Activated B cell treated with CpG ODN at 0.5 μM for 24 hours (primary cell): ENCODE results near the gene RAB6B. TPM values are rescaled to one million over a fixed set of nuclear protein-coding genes. Genes with fewer than 3 reads are reported as not detected.
A peak's percentile ranks its signal among the peaks of the same experiment; 100 is the strongest.

ENCODE experiments used
- ATAC-seq: fragments of 200-7000 bp; cut with Tn5 transposase; one replicate; pipeline ENCODE4 v1.10.0; 2021; ENCODE audit warnings: low read depth, mild to moderate bottlenecking, moderate library complexity
- CTCF ChIA-PET: fragments of 350-600 bp; sonication (Branson Sonifier 250); formaldehyde crosslinking; loops from one replicate; lab custom pipeline; 2021; ENCODE audit warnings: antibody characterized with exemption; lab: Charles Lee
- POLR2A ChIA-PET: fragments of 350-600 bp; sonication (Branson Sonifier 250); formaldehyde crosslinking; loops from one replicate; lab custom pipeline; 2021; ENCODE audit warnings: antibody characterized with exemption; lab: Charles Lee
- DNase-seq: peaks from one replicate; pipeline ENCODE4 v3.0.0; 2022
- H3K27ac Mint-ChIP-seq: one replicate; pipeline ENCODE4 v1.8.0; 2020; ENCODE audit warnings: mixed read lengths
- H3K27me3 Mint-ChIP-seq: one replicate; pipeline ENCODE4 v1.8.0; 2021; ENCODE audit warnings: mixed read lengths
- H3K36me3 Mint-ChIP-seq: one replicate; pipeline ENCODE4 v1.8.0; 2021; ENCODE audit warnings: low read depth, mixed read lengths
- H3K4me1 Mint-ChIP-seq: one replicate; pipeline ENCODE4 v1.8.0; 2021; ENCODE audit warnings: mixed read lengths
- H3K4me3 Mint-ChIP-seq: one replicate; pipeline ENCODE4 v1.8.0; 2020; ENCODE audit warnings: mild to moderate bottlenecking, mixed read lengths
- H3K9me3 Mint-ChIP-seq: one replicate; pipeline ENCODE4 v1.8.0; 2020; ENCODE audit warnings: mixed read lengths
- intact Hi-C: fragments of 100-400 bp; cut with micrococcal nuclease; formaldehyde crosslinking; loops from one replicate; pipeline ENCODE4 v1.15.1; 2024
- total RNA-seq: library from RNA; stranded (reverse); gene quantifications from 2 replicates; pipeline ENCODE4 v1.2.3, GENCODE V29; 2022
- TF ChIP-seq, protein P1 (sequence below): fragments of 200-600 bp; IDR thresholded peaks from one replicate; pipeline ENCODE4 v1.8.0; 2022; ENCODE audit warnings: antibody characterized with exemption, mild to moderate bottlenecking

The RAB6B gene
- total RNA-seq, 1 donor from 2014 or later, result not detected

DNA sequence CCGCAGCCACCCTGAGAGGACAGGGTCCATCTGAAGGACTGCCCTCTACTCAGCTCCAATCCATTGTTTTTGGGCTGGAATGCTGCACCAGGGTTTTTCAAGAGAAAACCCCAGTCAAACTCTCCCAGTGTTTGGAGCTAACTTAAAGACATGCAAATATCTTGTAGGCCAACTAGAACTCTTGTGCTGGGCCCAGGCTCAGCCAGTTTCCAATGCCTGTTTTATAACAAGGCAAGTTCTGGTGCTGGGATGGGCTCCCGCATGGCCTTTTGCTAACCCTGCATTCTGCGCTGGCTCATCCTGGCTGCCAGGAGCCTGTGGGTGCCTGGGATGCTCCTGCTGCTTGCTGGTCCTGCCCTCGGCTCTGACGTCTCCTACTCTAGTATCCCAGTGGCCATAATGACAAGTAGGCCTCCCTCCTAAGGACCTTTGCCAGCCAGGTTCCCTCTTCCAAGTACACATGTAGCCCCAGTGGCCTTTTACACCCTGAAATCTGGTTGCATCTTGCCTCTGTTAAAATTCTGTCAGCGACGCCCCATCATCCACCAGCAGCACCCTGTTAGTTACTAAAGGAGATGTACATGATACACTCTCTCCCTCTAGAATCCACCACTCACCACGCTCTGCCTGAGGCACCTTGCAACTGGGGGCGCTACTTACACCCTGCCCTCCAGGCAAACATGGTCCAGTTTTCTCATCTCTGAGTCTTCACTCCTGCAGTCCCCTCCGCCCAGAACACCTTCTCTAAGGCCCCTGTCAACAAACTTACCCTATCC, 30.5 kb upstream of the RAB6B start:
- peaks cover 9% of the 10 kb centered on the region for H3K4me1 Mint-ChIP-seq
- intact Hi-C loops, result loop anchor here (5.0 kb wide), 4 partner anchors 434 to 1264 kb away; partner anchors contain the start of genes ANAPC13, CEP63 and UBA5
- DNase-seq (no peak), ATAC-seq (no peak)
- ChIA-PET POLR2A (interaction anchor here (1.3 kb wide), 1 partner anchor 1509 kb away, joined by 4 read pairs; the partner anchor contains the start of gene DNAJC13), CTCF (no interaction called here)
- no peaks in the 10 kb centered on the region for H3K36me3 Mint-ChIP-seq
- H3K27me3 Mint-ChIP-seq, result peaks cover 19% of the 10 kb centered on the region
- TF ChIP-seq, protein P1, sequence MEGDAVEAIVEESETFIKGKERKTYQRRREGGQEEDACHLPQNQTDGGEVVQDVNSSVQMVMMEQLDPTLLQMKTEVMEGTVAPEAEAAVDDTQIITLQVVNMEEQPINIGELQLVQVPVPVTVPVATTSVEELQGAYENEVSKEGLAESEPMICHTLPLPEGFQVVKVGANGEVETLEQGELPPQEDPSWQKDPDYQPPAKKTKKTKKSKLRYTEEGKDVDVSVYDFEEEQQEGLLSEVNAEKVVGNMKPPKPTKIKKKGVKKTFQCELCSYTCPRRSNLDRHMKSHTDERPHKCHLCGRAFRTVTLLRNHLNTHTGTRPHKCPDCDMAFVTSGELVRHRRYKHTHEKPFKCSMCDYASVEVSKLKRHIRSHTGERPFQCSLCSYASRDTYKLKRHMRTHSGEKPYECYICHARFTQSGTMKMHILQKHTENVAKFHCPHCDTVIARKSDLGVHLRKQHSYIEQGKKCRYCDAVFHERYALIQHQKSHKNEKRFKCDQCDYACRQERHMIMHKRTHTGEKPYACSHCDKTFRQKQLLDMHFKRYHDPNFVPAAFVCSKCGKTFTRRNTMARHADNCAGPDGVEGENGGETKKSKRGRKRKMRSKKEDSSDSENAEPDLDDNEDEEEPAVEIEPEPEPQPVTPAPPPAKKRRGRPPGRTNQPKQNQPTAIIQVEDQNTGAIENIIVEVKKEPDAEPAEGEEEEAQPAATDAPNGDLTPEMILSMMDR, result no peak
- H3K4me3 Mint-ChIP-seq, result peak overlapping the region; percentile 5
- no peaks in the 10 kb centered on the region for H3K9me3 Mint-ChIP-seq
- no peak overlapping the region for H3K27ac Mint-ChIP-seq

DNA sequence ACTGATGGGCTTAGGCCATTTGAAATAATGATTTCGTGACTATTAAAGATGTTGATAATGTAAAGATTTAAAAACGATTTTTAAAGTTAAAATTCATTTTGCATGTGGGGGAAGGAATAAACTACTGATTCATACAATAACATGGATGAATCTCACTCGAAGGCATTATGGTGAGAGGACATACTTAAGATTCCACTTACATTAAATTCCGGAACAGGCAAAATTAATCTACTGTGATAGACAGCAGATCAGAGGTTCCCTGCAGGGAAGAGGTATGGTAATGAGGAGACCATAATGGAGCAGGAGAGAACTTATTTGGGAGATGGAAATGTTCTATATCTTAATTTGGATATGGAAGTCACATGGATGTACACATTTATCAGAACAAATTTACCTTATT, 28.4 kb upstream of the RAB6B start:
- ATAC-seq, result no peak
- TF ChIP-seq, protein P1, result no peak
- Mint-ChIP-seq H3K4me1 (peaks cover 9% of the 10 kb centered on the region), H3K4me3 (no peak overlapping the region), H3K27me3 (peaks cover 23% of the 10 kb centered on the region), H3K27ac (no peak overlapping the region), H3K36me3 (no peaks in the 10 kb centered on the region), H3K9me3 (no peaks in the 10 kb centered on the region)
- intact Hi-C loops, result no loop called here
- CTCF ChIA-PET, result no interaction called here
- POLR2A ChIA-PET, result no interaction called here
- DNase-seq, result no peak

DNA sequence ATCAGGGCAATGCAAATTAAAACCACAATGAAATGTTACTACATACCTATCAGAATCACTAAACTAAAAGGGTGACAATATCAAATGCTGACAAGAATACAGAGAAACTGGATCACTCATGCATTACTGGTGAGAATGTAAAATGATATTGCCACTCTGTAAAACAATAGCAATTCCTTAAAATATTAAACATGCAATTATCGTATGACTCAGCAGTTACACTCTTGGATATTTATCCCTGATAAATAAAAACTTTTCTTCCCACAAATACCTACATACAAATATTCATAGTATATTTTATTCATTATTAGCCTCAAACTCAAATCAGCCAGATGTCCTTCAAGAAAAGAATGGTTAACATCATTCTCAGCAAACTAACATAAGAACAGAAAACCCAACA, 25.9 kb upstream of the RAB6B start:
- ChIA-PET POLR2A (no interaction called here), CTCF (no interaction called here)
- peaks cover 6% of the 10 kb centered on the region for H3K9me3 Mint-ChIP-seq
- H3K4me3 Mint-ChIP-seq, result no peak overlapping the region
- TF ChIP-seq, protein P1, result no peak
- peaks cover 25% of the 10 kb centered on the region for H3K27me3 Mint-ChIP-seq
- no peaks in the 10 kb centered on the region for H3K4me1 Mint-ChIP-seq
- ATAC-seq (no peak), DNase-seq (no peak)
- no peaks in the 10 kb centered on the region for H3K36me3 Mint-ChIP-seq
- intact Hi-C loops, result no loop called here
- H3K27ac Mint-ChIP-seq, result no peak overlapping the region

DNA sequence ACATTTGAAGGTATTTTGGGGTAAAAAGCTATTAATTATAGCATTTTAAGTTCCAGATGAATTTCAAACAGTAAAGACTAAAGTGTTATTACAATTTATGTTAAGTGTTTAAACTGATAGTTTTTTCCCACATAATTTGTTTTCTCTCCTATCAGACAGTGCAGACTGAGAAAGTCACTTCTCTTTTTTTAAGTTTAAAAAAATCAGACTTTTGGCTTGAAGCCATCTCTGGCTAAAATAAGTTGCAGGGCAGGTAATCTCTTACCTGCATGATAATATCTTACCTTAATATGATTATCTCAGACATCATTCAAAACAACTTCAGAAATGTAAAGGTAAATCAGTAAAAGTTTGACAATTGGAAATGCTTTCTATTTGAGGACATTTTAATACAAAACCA, 21.5 kb upstream of the RAB6B start:
- DNase-seq, result no peak
- Mint-ChIP-seq H3K4me1 (no peaks in the 10 kb centered on the region), H3K4me3 (no peak overlapping the region), H3K9me3 (peaks cover 6% of the 10 kb centered on the region), H3K27me3 (peaks cover 30% of the 10 kb centered on the region), H3K27ac (no peak overlapping the region), H3K36me3 (no peaks in the 10 kb centered on the region)
- ATAC-seq, result no peak
- POLR2A ChIA-PET, result no interaction called here
- CTCF ChIA-PET, result no interaction called here
- intact Hi-C loops, result no loop called here
- TF ChIP-seq, protein P1, result no peak

DNA sequence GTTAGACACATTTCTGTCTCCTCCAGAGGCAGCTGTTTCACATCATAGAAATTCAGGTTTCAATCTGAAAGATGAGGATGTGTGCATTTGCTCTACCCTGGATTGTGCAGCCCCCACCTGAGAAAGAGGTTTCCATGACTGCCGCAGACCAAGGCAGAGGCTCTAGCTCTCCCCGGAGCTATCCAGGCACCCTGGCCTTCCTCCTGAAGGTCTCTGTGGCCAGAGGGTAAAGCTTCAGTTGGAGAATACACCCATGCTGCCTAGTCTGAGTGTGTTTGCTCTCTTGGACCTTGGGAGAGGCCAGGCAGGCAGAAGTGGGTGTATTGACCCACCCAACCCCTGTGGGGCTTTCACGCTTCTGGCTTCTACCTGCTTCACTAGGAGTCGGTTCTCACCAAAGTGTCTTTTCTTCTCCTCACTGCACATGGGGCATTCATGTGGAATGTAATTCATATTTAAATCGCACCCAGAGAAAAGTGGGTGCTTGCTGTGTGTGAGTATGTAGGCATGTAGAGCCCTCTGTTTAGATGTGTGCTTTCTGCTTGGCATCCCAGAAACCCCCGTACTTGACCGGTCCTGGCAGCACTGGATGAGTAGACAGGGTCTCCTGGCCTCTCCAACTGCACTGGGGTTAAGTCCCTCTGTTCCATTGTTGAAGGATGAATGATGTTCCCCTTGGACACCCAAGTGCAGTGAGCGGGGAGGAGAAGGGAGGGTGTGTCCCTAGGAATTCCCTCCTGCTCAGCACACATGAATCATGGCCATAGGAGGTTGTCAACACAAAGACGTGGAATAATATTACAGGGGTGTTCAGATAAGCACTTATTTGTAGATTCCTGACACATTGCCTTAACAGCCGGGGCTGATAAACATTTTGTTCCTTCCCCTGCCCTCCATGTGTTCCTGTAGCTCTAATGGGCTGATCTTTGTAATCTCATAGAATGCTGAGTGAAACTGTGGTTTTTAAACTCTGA, 20.3 kb upstream of the RAB6B start:
- ATAC-seq (no peak), DNase-seq (no peak)
- Mint-ChIP-seq H3K36me3 (no peaks in the 10 kb centered on the region), H3K27me3 (peaks cover 30% of the 10 kb centered on the region), H3K9me3 (peaks cover 6% of the 10 kb centered on the region), H3K27ac (no peak overlapping the region), H3K4me1 (no peaks in the 10 kb centered on the region), H3K4me3 (no peak overlapping the region)
- CTCF ChIA-PET, result no interaction called here
- POLR2A ChIA-PET, result no interaction called here
- intact Hi-C loops, result no loop called here
- TF ChIP-seq, protein P1, result no peak
